ENCODE data around the gene SH3GL2.
A peak's percentile ranks its signal among the peaks of the same experiment; 100 is the strongest.

SH3GL2 gene

GRCh38 chr9:17807613-17808282, 228.9 kb downstream of the SH3GL2 start:
- TF ChIP-seq EGR1 (IDR thresholded peaks at IDR 0.05) (no peak), FOXM1 (IDR thresholded peaks at IDR 0.05; ENCODE audit: borderline replicate concordance, low read depth) (no peak), YY1 (IDR thresholded peaks at IDR 0.05; ENCODE audit: low read depth) (no peak), TCF12 (IDR thresholded peaks at IDR 0.05; ENCODE audit: low read depth) (no peak), CREB1 (IDR thresholded peaks at IDR 0.05; ENCODE audit: low read depth) (no peak), REST (IDR thresholded peaks at IDR 0.05; ENCODE audit: low read depth) (no peak), ZBTB7A (IDR thresholded peaks at IDR 0.05; ENCODE audit: low read depth) (no peak), CEBPB (IDR thresholded peaks at IDR 0.05) (no peak)
- TF ChIP-seq, protein P1, sequence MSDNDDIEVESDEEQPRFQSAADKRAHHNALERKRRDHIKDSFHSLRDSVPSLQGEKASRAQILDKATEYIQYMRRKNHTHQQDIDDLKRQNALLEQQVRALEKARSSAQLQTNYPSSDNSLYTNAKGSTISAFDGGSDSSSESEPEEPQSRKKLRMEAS (IDR thresholded peaks at IDR 0.05): no peak

DNA sequence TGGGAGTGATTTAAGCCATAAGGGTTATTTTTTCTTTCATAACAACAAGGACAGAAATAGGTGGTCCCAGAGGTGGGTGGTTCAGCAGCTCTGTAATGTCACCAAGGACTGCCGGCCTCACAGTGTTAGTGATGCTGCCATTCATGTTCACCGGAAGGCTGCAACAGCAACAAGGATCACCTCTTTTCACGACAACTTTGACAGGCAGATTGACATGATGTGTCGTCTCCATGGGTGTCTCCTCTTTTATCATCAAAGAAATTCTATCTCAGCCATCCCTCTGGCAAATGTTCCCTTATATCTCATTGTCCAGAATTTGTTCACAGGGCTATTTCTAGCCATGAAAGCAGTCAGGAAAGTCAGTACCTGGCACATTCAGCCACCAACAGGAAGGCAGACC, 231.5 kb downstream of the SH3GL2 start:
- TF ChIP-seq RAD21 (IDR thresholded peaks at IDR 0.05; ENCODE audit: low read depth) (no peak), REST (IDR thresholded peaks at IDR 0.05; ENCODE audit: low read depth) (no peak), NFIC (IDR thresholded peaks at IDR 0.05) (no peak)

DNA sequence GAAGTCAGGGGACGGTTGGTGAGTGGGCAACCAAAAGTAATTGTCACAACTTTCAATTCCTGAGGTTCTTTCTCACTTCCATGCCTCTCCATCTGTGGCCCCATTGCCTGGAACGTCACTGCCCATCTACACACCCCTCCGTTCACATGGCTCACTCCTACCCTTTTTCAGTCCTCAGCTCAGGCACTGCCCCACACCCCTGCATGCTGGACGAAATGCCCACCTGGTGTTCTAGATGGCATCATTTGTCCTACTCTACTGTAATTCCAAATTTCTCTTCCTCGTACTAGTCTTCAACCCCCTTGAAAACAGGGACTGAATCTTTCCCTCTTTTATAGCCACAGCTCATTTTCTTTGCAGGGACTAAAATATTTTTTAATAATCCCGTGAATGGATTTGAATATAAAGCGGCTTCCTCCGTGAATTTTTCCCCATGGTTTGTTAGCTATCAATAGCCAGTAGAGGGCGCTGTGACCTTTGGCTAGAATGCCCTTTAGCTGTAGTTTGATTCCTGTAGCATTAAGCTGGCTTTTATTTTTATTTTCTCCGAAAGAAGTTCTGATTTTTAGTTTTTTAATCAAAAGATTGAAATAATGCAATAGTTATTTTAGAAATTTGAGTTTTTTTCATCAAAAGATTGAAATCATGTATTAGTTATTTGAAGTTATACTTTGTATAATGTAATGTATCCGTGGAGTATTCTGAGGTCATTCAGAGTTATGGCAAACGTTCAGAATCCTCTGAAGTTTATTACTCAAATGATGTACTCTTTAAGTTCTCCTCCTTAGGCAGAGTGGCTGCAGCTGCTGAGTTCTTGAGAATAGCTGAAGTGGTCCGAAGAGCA, 232.1 kb downstream of the SH3GL2 start:
- peak; percentile 83 for TF ChIP-seq RAD21 (IDR thresholded peaks at IDR 0.05; ENCODE audit: low read depth)
- no peak for TF ChIP-seq EP300 (IDR thresholded peaks at IDR 0.05; ENCODE audit: borderline replicate concordance)

DNA sequence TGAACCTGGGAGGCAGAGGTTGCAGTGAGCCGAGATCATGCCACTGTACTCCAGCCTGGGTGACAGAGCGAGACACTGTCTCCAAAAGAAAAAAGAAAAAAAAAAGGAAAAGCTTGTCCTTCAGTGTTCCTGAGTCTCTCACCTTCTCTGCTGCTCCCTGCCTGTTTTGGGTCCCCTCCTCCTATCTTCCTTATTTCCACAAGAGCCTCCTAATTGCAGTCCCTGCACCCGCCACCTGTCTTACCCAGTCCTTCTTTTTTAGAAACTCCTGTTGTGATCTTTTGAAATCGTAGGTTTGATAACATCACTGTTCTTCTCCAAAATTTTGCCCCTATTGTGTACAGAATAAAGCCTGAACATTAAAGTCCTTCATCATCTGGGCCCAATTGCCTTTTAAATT, 234.9 kb downstream of the SH3GL2 start:
- TF ChIP-seq CREB1 (IDR thresholded peaks at IDR 0.05; ENCODE audit: low read depth) (no peak), RAD21 (IDR thresholded peaks at IDR 0.05; ENCODE audit: low read depth) (no peak), CEBPB (IDR thresholded peaks at IDR 0.05) (no peak), ZBTB7A (IDR thresholded peaks at IDR 0.05; ENCODE audit: low read depth) (no peak), EP300 (IDR thresholded peaks at IDR 0.05; ENCODE audit: borderline replicate concordance) (no peak), YY1 (IDR thresholded peaks at IDR 0.05; ENCODE audit: low read depth) (no peak), TAF1 (IDR thresholded peaks at IDR 0.05; ENCODE audit: low read depth) (no peak), EGR1 (IDR thresholded peaks at IDR 0.05) (no peak), TEAD4 (IDR thresholded peaks at IDR 0.05) (no peak), NFIC (IDR thresholded peaks at IDR 0.05) (no peak), REST (IDR thresholded peaks at IDR 0.05; ENCODE audit: low read depth) (no peak), TCF12 (IDR thresholded peaks at IDR 0.05; ENCODE audit: low read depth) (no peak)
- TF ChIP-seq, protein P1 (IDR thresholded peaks at IDR 0.05): no peak
- TF ChIP-seq, protein P2, sequence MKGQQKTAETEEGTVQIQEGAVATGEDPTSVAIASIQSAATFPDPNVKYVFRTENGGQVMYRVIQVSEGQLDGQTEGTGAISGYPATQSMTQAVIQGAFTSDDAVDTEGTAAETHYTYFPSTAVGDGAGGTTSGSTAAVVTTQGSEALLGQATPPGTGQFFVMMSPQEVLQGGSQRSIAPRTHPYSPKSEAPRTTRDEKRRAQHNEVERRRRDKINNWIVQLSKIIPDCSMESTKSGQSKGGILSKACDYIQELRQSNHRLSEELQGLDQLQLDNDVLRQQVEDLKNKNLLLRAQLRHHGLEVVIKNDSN (IDR thresholded peaks at IDR 0.05): no peak

- TF ChIP-seq, protein P2 (IDR thresholded peaks at IDR 0.05): no peak
- TF ChIP-seq FOXM1 (IDR thresholded peaks at IDR 0.05; ENCODE audit: borderline replicate concordance, low read depth) (no peak), EP300 (IDR thresholded peaks at IDR 0.05; ENCODE audit: borderline replicate concordance) (no peak), CEBPB (IDR thresholded peaks at IDR 0.05) (no peak), YY1 (IDR thresholded peaks at IDR 0.05; ENCODE audit: low read depth) (no peak), ZBTB7A (IDR thresholded peaks at IDR 0.05; ENCODE audit: low read depth) (no peak), TEAD4 (IDR thresholded peaks at IDR 0.05) (no peak), NFIC (IDR thresholded peaks at IDR 0.05) (no peak), EGR1 (IDR thresholded peaks at IDR 0.05) (no peak), RAD21 (IDR thresholded peaks at IDR 0.05; ENCODE audit: low read depth) (no peak), REST (IDR thresholded peaks at IDR 0.05; ENCODE audit: low read depth) (no peak), CREB1 (IDR thresholded peaks at IDR 0.05; ENCODE audit: low read depth) (no peak), TAF1 (IDR thresholded peaks at IDR 0.05; ENCODE audit: low read depth) (no peak), TCF12 (IDR thresholded peaks at IDR 0.05; ENCODE audit: low read depth) (no peak)
- TF ChIP-seq, protein P1 (IDR thresholded peaks at IDR 0.05): no peak
Observed at GRCh38 chr9:17816431-17817027, 237.7 kb downstream of the SH3GL2 start.
